Measurements from ENCODE around the gene MALRD1. TPM values are rescaled to one million over a fixed set of nuclear protein-coding genes. Genes with fewer than 3 reads are reported as not detected.

The MALRD1 gene
- total and polyA plus RNA-seq, 2 experiments from 2014 or later, result 0.49 to 0.57 TPM

GRCh38 chr10:19178675-19179074 is 130.1 kb downstream of the MALRD1 start:
- TF ChIP-seq, protein P1, sequence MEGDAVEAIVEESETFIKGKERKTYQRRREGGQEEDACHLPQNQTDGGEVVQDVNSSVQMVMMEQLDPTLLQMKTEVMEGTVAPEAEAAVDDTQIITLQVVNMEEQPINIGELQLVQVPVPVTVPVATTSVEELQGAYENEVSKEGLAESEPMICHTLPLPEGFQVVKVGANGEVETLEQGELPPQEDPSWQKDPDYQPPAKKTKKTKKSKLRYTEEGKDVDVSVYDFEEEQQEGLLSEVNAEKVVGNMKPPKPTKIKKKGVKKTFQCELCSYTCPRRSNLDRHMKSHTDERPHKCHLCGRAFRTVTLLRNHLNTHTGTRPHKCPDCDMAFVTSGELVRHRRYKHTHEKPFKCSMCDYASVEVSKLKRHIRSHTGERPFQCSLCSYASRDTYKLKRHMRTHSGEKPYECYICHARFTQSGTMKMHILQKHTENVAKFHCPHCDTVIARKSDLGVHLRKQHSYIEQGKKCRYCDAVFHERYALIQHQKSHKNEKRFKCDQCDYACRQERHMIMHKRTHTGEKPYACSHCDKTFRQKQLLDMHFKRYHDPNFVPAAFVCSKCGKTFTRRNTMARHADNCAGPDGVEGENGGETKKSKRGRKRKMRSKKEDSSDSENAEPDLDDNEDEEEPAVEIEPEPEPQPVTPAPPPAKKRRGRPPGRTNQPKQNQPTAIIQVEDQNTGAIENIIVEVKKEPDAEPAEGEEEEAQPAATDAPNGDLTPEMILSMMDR (IDR thresholded peaks at IDR 0.05; ENCODE audit: low read depth, low read length), result no peak
- Histone ChIP-seq H3K4me3 (no peak overlapping the region), H3K4me1 (ENCODE audit: low read depth) (no peaks in the 10 kb centered on the region), H3K9me3 (ENCODE audit: low read depth) (no peaks in the 10 kb centered on the region), H3K27me3 (no peaks in the 10 kb centered on the region), H3K27ac (no peak overlapping the region), H3K36me3 (no peaks in the 10 kb centered on the region)
- DNase-seq (ENCODE audit: low read depth in 1 of 2, low spot score in 1 of 2), result no peak

DNA sequence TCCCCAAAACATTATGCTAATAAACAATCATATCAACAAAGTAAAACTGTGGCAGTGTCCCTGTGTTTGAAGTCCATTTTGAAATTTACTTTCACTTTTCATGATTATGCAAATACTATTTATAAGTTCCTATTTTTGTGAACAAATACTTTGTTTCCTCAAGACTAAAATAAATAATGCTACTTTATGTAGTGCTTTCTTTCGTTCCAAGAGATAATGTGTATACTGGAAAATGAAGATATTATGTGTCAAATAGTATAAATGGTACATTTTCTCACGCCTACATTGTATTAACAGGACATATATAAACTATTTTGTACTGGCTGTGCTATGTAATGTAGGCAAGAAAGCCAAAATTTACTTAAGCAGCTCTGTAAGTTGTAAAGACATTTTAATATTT is 136.3 kb downstream of the MALRD1 start:
- H3K9me3 ChIP-seq (ENCODE audit: low read depth), result no peaks in the 10 kb centered on the region
- no peaks in the 10 kb centered on the region for H3K36me3 ChIP-seq
- no peaks in the 10 kb centered on the region for H3K4me1 ChIP-seq (ENCODE audit: low read depth)
- TF ChIP-seq, protein P1 (IDR thresholded peaks at IDR 0.05; ENCODE audit: low read depth, low read length), result no peak
- no peak overlapping the region for H3K27ac ChIP-seq
- no peak for DNase-seq (ENCODE audit: low read depth in 1 of 2, low spot score in 1 of 2)
- H3K4me3 ChIP-seq, result no peak overlapping the region
- H3K27me3 ChIP-seq, result no peaks in the 10 kb centered on the region

- no peak for DNase-seq (ENCODE audit: low read depth in 1 of 2, low spot score in 1 of 2)
- H3K9me3 ChIP-seq (ENCODE audit: low read depth), result no peaks in the 10 kb centered on the region
- H3K27me3 ChIP-seq, result no peaks in the 10 kb centered on the region
- no peak overlapping the region for H3K4me3 ChIP-seq
- H3K4me1 ChIP-seq (ENCODE audit: low read depth), result no peaks in the 10 kb centered on the region
- TF ChIP-seq, protein P1 (IDR thresholded peaks at IDR 0.05; ENCODE audit: low read depth, low read length), result no peak
- H3K36me3 ChIP-seq, result no peaks in the 10 kb centered on the region
- no peak overlapping the region for H3K27ac ChIP-seq
These were observed 146.3 kb downstream of the MALRD1 start for GRCh38 chr10:19194866-19195265.

- no peak for DNase-seq (ENCODE audit: low read depth in 1 of 2, low spot score in 1 of 2)
- Histone ChIP-seq H3K27me3 (no peaks in the 10 kb centered on the region), H3K4me3 (no peak overlapping the region), H3K4me1 (ENCODE audit: low read depth) (no peaks in the 10 kb centered on the region), H3K9me3 (ENCODE audit: low read depth) (no peaks in the 10 kb centered on the region), H3K27ac (no peak overlapping the region), H3K36me3 (no peaks in the 10 kb centered on the region)
- TF ChIP-seq, protein P1 (IDR thresholded peaks at IDR 0.05; ENCODE audit: low read depth, low read length), result no peak
These were observed 147.1 kb downstream of the MALRD1 start for GRCh38 chr10:19195698-19196097.

- H3K4me1 ChIP-seq (ENCODE audit: low read depth), result no peaks in the 10 kb centered on the region
- TF ChIP-seq, protein P1 (IDR thresholded peaks at IDR 0.05; ENCODE audit: low read depth, low read length), result no peak
- H3K27ac ChIP-seq, result no peak overlapping the region
These were observed 151.6 kb downstream of the MALRD1 start for GRCh38 chr10:19200211-19200610.

More at GRCh38 chr10:19200211-19200610, 151.6 kb downstream of the MALRD1 start:
- Histone ChIP-seq H3K4me3 (no peak overlapping the region), H3K9me3 (ENCODE audit: low read depth) (no peaks in the 10 kb centered on the region), H3K36me3 (no peaks in the 10 kb centered on the region), H3K27me3 (no peaks in the 10 kb centered on the region)
- DNase-seq (ENCODE audit: low read depth in 1 of 2, low spot score in 1 of 2), result no peak
